HUES48 (cell line): ENCODE data around the gene TNFRSF18.
"Not testable (repeated sequence)": the region's sequence is repeated elsewhere in the genome, so short reads cannot be mapped to it uniquely, and the experiment has no call there.

ENCODE experiments used
- H3K27ac ChIP-seq: one replicate; pipeline ENCODE4 v1.7.0; 2013; ENCODE audit warnings: low read depth, low read length, inconsistent platforms
- H3K27me3 ChIP-seq: 2 replicates; pipeline ENCODE4 v1.6.1; 2013; ENCODE audit warnings: mild to moderate bottlenecking, low read length; ENCODE audit not compliant: control insufficient read depth, insufficient read depth
- H3K36me3 ChIP-seq: 2 replicates; pipeline ENCODE4 v1.6.1; 2013; ENCODE audit warnings: low read length; ENCODE audit not compliant: control insufficient read depth, insufficient read depth
- H3K4me1 ChIP-seq: 2 replicates; pipeline ENCODE4 v1.6.1; 2013; ENCODE audit warnings: mild to moderate bottlenecking, low read length; ENCODE audit not compliant: control insufficient read depth, insufficient read depth
- H3K4me3 ChIP-seq: 2 replicates; pipeline ENCODE4 v1.5.1; 2013; ENCODE audit warnings: mild to moderate bottlenecking, low read depth, low read length
- H3K9ac ChIP-seq: 2 replicates; pipeline ENCODE4 v1.6.1; 2013; ENCODE audit warnings: mild to moderate bottlenecking, low read depth, low read length, moderate library complexity
- H3K9me3 ChIP-seq: 2 replicates; pipeline ENCODE4 v1.6.1; 2013; ENCODE audit warnings: low read length; ENCODE audit not compliant: control insufficient read depth, insufficient read depth

The TNFRSF18 gene, protein sequence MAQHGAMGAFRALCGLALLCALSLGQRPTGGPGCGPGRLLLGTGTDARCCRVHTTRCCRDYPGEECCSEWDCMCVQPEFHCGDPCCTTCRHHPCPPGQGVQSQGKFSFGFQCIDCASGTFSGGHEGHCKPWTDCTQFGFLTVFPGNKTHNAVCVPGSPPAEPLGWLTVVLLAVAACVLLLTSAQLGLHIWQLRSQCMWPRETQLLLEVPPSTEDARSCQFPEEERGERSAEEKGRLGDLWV

DNA sequence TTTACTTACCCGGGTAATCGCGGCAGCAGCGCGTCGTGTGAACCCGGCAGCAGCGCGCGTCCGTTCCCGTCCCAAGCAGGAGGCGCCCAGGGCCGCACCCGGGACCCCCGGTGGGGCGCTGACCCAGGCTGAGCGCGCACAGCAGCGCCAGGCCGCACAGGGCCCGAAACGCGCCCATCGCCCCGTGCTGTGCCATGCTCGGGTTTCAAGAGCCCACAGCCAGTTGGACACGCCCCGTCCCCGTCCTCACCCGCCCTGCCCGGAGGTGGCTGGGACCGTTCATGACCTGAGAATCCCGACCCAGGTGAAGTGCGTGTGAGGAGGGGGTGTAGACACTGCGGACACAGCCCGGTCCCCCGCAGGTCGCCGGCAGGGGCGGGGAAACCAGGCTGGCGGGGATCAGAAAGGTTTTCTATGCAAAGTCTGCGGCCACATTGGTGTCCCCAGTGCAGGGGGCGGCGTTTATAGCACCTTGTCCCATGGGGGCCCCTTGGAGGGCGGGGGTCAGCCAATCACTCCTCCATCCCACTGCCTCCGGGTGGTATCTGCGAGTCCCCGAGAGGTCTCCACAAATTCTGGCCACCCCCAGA is at the start of gene TNFRSF18:
TSS of gene TNFRSF18 (minus strand) at position 217 of the 590 bp plus-strand sequence. CDS start at position 196, 21 bp downstream.
- no peak within 1 kb of the TSS for H3K9ac ChIP-seq
- no peak within 1 kb of the TSS for H3K27ac ChIP-seq
- peaks cover 21% of the 10 kb centered on the region for H3K27me3 ChIP-seq
- peak within 1 kb of the TSS; percentile 53 for H3K4me3 ChIP-seq
- H3K4me1 ChIP-seq = peaks cover 4% of the 10 kb centered on the region; the same call in 1 of the 2 replicates
- no peaks in the 10 kb centered on the region for H3K36me3 ChIP-seq
- H3K9me3 ChIP-seq = no peaks in the 10 kb centered on the region

DNA sequence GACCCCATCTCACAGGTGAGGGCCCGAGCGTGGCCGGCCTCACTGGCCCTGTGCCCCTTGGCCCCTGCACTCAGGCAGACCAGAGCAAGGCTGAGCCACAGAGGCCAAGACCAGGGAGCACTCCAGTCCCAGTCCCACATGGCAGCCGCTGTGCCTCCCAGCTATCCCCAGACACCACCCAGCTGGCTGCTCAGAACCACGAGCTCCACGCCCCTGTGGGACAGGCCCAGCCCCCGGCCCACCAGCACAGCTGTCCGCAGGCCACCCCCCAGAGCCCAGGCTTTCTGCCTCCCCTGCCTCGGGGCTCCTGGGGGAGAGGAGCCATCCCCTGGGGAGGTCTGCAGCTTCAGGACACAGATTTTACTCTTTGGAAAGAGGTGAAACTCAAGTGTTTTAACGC is 49.2 kb upstream of the TNFRSF18 start:
- Histone ChIP-seq H3K36me3 (peaks cover 64% of the 10 kb centered on the region), H3K4me1 (peaks cover 7% of the 10 kb centered on the region; the same call in 1 of the 2 replicates), H3K9ac (no peak overlapping the region), H3K27ac (no peak overlapping the region), H3K9me3 (no peaks in the 10 kb centered on the region), H3K27me3 (no peaks in the 10 kb centered on the region), H3K4me3 (no peak overlapping the region)

DNA sequence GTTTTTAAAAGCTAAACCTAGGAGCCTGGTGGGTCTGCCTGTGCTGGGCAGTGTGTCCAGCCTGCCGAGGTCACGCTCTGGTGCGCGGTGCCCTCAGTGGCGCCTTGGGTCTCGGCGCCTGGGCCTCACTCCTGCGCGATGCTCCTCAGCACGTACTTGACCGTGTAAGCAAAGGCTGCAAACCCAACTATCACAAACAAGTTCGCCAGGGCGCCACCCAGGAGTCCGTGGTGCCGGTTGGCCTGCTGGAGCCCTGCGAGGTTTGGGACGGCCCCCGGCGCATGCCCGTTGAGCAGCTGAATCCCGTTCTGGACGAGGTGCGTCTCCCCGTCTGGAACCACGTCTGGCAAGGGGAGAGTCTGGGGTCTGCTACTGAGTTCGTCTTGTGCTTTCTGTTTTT is 48.7 kb upstream of the TNFRSF18 start:
- Histone ChIP-seq H3K36me3 (peaks cover 59% of the 10 kb centered on the region), H3K27ac (no peak overlapping the region)

DNA sequence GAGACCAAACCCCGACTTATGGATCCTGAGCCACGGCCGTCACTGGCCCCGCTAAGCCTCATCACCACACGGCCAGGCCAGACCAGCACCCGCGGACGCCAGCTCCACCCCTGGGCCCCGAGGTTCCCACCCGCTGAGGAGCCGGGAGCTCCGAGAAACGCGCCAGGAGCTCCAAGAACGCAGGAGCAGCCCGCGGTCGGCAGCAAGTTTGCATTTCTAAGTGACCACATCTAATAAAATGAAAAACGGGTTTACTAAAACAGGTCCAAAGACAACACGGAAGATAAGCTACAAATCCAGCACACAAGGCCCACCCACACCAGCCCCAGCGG is 48.2 kb upstream of the TNFRSF18 start:
- no peak overlapping the region for H3K4me3 ChIP-seq
- H3K4me1 ChIP-seq = peaks cover 7% of the 10 kb centered on the region; the same call in 1 of the 2 replicates
- peaks cover 56% of the 10 kb centered on the region for H3K36me3 ChIP-seq
- no peaks in the 10 kb centered on the region for H3K27me3 ChIP-seq
- H3K9me3 ChIP-seq = no peaks in the 10 kb centered on the region
- H3K9ac ChIP-seq = no peak overlapping the region
- H3K27ac ChIP-seq = no peak overlapping the region

More for the DNA sequence above, 48.7 kb upstream of the TNFRSF18 start:
- Histone ChIP-seq H3K27me3 (no peaks in the 10 kb centered on the region), H3K9ac (no peak overlapping the region), H3K9me3 (no peaks in the 10 kb centered on the region), H3K4me1 (peaks cover 7% of the 10 kb centered on the region; the same call in 1 of the 2 replicates), H3K4me3 (no peak overlapping the region)

DNA sequence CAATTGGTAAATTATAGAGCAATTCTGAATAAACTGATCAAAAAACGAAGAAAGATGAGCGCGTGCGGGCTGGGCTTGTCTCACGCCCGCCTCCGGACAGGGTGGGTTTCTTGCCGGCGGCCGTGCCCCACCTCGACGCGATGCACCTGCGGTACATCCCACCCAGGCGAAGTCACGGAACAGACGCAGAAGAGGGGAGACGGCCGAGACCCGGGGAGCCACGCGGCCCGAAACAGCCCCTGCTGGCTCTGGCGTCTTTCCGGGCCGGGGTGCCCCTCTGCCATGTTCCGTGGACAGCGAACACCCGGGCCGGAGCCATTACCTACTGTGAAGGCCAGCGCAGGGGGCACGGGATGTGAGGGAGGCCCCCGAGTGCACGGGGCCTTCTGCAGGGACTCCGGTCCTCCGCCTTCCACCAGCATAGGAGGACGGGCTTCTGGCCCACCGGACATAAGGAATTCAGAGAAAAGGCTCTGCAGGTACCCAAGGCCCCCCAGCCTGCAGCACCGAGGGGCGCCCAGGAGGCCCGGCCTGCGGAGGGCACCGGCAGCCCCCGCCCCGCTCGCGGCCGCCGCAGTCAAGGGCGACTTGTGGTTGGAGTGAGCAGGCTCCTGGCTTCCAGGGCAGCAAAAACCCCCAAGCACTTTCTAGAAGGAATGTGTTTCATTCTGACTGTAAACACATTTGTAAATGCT is 47.7 kb upstream of the TNFRSF18 start:
- H3K9me3 ChIP-seq = no peaks in the 10 kb centered on the region
- no peak overlapping the region for H3K27ac ChIP-seq
- H3K27me3 ChIP-seq = no peaks in the 10 kb centered on the region
- H3K4me1 ChIP-seq = peaks cover 7% of the 10 kb centered on the region; the same call in 1 of the 2 replicates
- no peak overlapping the region for H3K9ac ChIP-seq
- no peak overlapping the region for H3K4me3 ChIP-seq
- H3K36me3 ChIP-seq = peaks cover 53% of the 10 kb centered on the region

DNA sequence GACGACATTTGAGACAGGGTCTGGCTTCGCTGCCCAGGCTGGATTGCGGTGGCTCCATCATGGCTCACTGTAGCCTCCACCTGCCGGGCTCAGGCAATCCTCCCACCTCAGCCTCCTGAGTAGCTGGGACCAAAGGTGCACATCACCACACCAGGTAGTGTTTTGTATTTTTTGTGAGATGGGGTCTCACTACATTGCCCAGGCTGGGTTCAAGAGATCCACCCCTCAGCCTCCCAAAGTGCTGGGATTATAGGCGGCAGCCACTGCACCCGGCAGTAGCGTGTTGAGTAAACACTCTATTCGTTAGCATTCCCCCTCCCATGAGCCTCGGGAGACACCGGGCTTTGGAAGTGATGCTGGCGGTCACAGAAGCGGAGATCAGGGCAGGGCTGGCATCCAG is 46.9 kb upstream of the TNFRSF18 start:
- peaks cover 47% of the 10 kb centered on the region for H3K36me3 ChIP-seq
- no peaks in the 10 kb centered on the region for H3K9me3 ChIP-seq
- H3K9ac ChIP-seq = no peak overlapping the region
- H3K27ac ChIP-seq = no peak overlapping the region
- H3K4me3 ChIP-seq = no peak overlapping the region
- no peaks in the 10 kb centered on the region for H3K27me3 ChIP-seq
- peaks cover 7% of the 10 kb centered on the region; the same call in 1 of the 2 replicates for H3K4me1 ChIP-seq

DNA sequence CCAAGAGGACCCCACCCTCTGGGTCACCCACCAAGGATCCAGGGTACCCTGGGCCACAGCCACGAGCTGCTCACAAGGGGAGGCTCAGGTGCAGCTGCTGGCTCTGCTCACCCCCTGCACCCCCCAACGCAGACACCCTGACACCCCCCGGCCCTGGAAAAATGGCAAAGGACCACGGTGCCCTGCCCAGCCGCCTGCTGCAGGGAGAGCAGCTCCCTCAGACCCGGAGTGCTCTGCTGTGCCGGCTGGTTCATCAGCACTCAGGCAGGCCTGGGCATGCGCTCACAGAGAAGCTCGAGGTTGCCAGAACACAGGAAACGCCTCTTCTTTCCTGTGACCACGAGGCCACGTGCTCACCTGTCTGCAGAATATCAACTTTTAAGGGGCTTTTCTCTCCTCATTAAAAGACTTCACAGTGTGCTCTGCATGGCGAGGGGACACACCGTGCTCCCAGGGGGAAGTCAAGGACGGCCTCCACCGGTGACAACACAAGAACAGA is 44.4 kb upstream of the TNFRSF18 start:
- H3K36me3 ChIP-seq = peaks cover 36% of the 10 kb centered on the region
- no peaks in the 10 kb centered on the region for H3K4me1 ChIP-seq
- no peaks in the 10 kb centered on the region for H3K9me3 ChIP-seq
- no peak overlapping the region for H3K4me3 ChIP-seq
- H3K27ac ChIP-seq = no peak overlapping the region
- H3K27me3 ChIP-seq = peaks cover 18% of the 10 kb centered on the region; the same call in 1 of the 2 replicates
- H3K9ac ChIP-seq = no peak overlapping the region

DNA sequence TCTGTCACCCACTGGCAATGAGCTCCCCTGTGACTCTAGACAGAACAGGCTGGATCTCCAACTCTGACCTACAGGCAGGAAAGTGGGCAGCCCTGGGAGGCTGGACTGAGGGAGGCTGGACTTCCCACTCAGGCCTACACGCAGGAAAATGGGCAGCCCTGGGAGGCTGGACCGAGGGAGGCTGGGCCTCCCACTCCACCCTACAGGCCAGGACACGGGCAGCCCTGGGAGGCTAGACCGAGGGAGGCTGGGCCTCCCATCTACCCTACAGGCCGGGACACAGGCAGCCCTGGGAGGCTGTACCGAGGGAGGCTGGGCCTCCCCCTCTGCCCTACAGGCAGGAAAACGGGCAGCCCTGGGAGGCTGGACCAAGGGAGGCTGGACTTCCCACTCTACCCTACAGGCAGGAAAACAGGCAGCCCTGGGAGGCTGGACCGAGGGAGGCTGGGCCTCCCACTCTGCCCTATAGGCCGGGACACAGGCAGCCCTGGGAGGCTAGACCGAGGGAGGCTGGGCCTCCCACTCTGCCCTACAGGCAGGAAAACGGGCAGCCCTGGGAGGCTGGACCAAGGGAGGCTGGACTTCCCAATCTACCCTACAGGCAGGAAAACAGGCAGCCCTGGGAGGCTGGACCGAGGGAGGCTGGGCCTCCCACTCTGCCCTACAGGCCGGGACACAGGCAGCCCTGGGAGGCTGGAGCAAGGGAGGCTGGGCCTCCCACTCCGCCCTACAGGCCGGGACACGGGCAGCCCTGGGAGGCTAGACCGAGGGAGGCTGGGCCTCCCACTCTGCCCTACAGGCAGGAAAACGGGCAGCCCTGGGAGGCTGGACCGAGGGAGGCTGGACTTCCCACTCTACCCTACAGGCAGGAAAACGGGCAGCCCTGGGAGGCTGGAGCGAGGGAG is 41.9 kb upstream of the TNFRSF18 start:
- H3K9me3 ChIP-seq, H3K9ac ChIP-seq, H3K27ac ChIP-seq, H3K4me3 ChIP-seq, H3K4me1 ChIP-seq: not testable (repeated sequence)
- H3K27me3 ChIP-seq = peaks cover 18% of the 10 kb centered on the region; the same call in 1 of the 2 replicates
- peaks cover 12% of the 10 kb centered on the region for H3K36me3 ChIP-seq

DNA sequence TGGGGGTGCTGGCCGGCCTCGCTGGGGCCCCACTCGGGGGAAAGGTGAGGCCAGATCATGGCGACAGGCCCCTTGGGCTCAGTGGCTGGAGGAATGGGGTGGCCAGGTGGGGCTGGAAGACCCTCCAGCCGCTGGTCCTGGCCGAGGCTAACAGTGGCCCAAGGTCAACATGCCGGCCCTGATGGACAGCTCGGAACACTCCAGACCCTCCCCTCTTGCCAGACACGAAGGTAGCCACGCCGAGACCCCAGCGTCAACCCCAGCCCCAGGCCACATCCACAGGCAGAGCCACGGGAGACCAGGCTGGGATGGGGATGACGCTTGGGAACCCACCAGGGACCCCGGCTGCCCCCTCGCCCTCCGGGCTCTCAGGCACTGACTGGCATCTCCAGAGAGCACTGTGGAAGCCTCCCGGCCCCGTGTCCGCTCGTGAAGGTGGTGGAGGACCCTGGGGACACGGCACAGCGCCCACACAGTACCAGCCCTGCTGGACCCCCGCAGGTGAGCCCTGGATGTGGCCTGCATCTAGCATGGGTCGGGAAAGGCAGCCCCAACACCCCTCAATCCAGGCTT is 41.0 kb upstream of the TNFRSF18 start:
- no peaks in the 10 kb centered on the region for H3K4me1 ChIP-seq
- no peak overlapping the region for H3K9ac ChIP-seq
- H3K36me3 ChIP-seq = peaks cover 4% of the 10 kb centered on the region
- no peak overlapping the region for H3K4me3 ChIP-seq
- H3K9me3 ChIP-seq = no peaks in the 10 kb centered on the region
- no peak overlapping the region for H3K27ac ChIP-seq
- peaks cover 18% of the 10 kb centered on the region; the same call in 1 of the 2 replicates for H3K27me3 ChIP-seq
